ENCODE results near the gene SPIRE1.
"Not testable (repeated sequence)": the region's sequence is repeated elsewhere in the genome, so short reads cannot be mapped to it uniquely, and the experiment has no call there.

The SPIRE1 gene

GRCh38 chr18:12645254-12645653 lies 12.7 kb downstream of the SPIRE1 start:
- DNase-seq = no peak

GRCh38 chr18:12643756-12644155 lies 14.2 kb downstream of the SPIRE1 start:
- DNase-seq = not testable (repeated sequence)

- DNase-seq = no peak
These were observed 17.1 kb downstream of the SPIRE1 start for GRCh38 chr18:12640881-12641200.

GRCh38 chr18:12639990-12640880 lies 17.7 kb downstream of the SPIRE1 start:
- DNase-seq = no peak

- DNase-seq = no peak
These were observed 19.2 kb downstream of the SPIRE1 start for GRCh38 chr18:12638644-12639124.

- no peak for DNase-seq
These were observed 19.8 kb downstream of the SPIRE1 start for GRCh38 chr18:12637901-12638643.

- DNase-seq = no peak
These were observed 20.5 kb downstream of the SPIRE1 start for GRCh38 chr18:12637393-12637792.

- no peak for DNase-seq
These were observed 26.0 kb downstream of the SPIRE1 start for GRCh38 chr18:12631831-12632477.

- no peak for DNase-seq
These were observed 27.8 kb downstream of the SPIRE1 start for GRCh38 chr18:12630136-12630535.

GRCh38 chr18:12628706-12629702 lies 28.9 kb downstream of the SPIRE1 start:
- no peak for DNase-seq

GRCh38 chr18:12627199-12627598 lies 30.7 kb downstream of the SPIRE1 start:
- not testable (repeated sequence) for DNase-seq

GRCh38 chr18:12625241-12625640 lies 32.7 kb downstream of the SPIRE1 start:
- DNase-seq = no peak

GRCh38 chr18:12621742-12622306 lies 36.1 kb downstream of the SPIRE1 start:
- no peak for DNase-seq

GRCh38 chr18:12615748-12616147 lies 42.2 kb downstream of the SPIRE1 start:
- DNase-seq = no peak

GRCh38 chr18:12608301-12608700 lies 49.6 kb downstream of the SPIRE1 start:
- no peak for DNase-seq

GRCh38 chr18:12606592-12607315 lies 51.2 kb downstream of the SPIRE1 start:
- no peak for DNase-seq

GRCh38 chr18:12604445-12605007 lies 53.4 kb downstream of the SPIRE1 start:
- no peak for DNase-seq

GRCh38 chr18:12599966-12600365 lies 57.9 kb downstream of the SPIRE1 start:
- no peak for DNase-seq

- no peak for DNase-seq
These were observed 58.4 kb downstream of the SPIRE1 start for GRCh38 chr18:12599543-12599942.

- peak; percentile 19 for DNase-seq
These were observed 59.6 kb downstream of the SPIRE1 start for GRCh38 chr18:12598181-12598930.
